HepG2 (cell line): Measurements from ENCODE around the gene CLEC10A. TPM values are rescaled to one million over a fixed set of nuclear protein-coding genes. Genes with fewer than 3 reads are reported as not detected.

Source experiments
- CHD2 ChIP-seq: IDR thresholded peaks from 2 replicates; pipeline ENCODE4 v1.6.1; 2011; ENCODE audit warnings: low read depth, low read length, improper control_type of control experiment
- ELF1 ChIP-seq: sonication (generic); formaldehyde crosslinking; IDR thresholded peaks from 2 replicates; pipeline ENCODE4 v1.4.0; 2020; ENCODE audit warnings: missing genetic modification reagents
- GATA4 ChIP-seq: sonication (generic); IDR thresholded peaks from 2 replicates; pipeline ENCODE4 v1.6.1; 2016; ENCODE audit warnings: antibody characterized with exemption, low read depth, borderline replicate concordance
- GPBP1L1 ChIP-seq: sonication (generic); formaldehyde crosslinking; IDR thresholded peaks from 2 replicates; pipeline ENCODE4 v1.5.0; 2020; ENCODE audit warnings: mild to moderate bottlenecking, missing genetic modification reagents
- HNRNPK ChIP-seq: fragments of 200-400 bp; formaldehyde crosslinking; IDR thresholded peaks from 2 replicates; pipeline ENCODE4 v1.6.1; 2018; ENCODE audit warnings: low read length, low read depth, moderate library complexity, mild to moderate bottlenecking; ENCODE audit not compliant: poor library complexity, severe bottlenecking
- KIAA2018 ChIP-seq: sonication (generic); formaldehyde crosslinking; IDR thresholded peaks from 2 replicates; pipeline ENCODE4 v1.5.0; 2020; ENCODE audit warnings: mild to moderate bottlenecking, missing genetic modification reagents, borderline replicate concordance
- MXD1 ChIP-seq: sonication (generic); formaldehyde crosslinking; IDR thresholded peaks from 2 replicates; pipeline ENCODE4 v1.4.0; 2020; ENCODE audit warnings: mild to moderate bottlenecking, missing genetic modification reagents
- POGK ChIP-seq: sonication (generic); formaldehyde crosslinking; conservative IDR thresholded peaks from 2 replicates; pipeline ENCODE4 v1.8.0; 2022; ENCODE audit warnings: mild to moderate bottlenecking, moderate library complexity, missing genetic modification reagents
- REPIN1 ChIP-seq: sonication (generic); formaldehyde crosslinking; IDR thresholded peaks from 2 replicates; pipeline ENCODE4 v1.8.0; 2022; ENCODE audit warnings: missing genetic modification reagents, low read depth, mild to moderate bottlenecking, borderline replicate concordance
- RFX5 ChIP-seq: IDR thresholded peaks from 2 replicates; pipeline ENCODE4 v1.6.1; 2011; ENCODE audit warnings: low read depth, low read length, improper control_type of control experiment
- SIX4 ChIP-seq: sonication (generic); formaldehyde crosslinking; IDR thresholded peaks from 2 replicates; pipeline ENCODE4 v1.4.0; 2020; ENCODE audit warnings: missing genetic modification reagents
- TGIF2 ChIP-seq: IDR thresholded peaks from 2 replicates; pipeline ENCODE4 v1.6.1; 2016; ENCODE audit warnings: control low read depth, missing compliant biosample characterization
- ZBTB43 ChIP-seq: sonication (generic); formaldehyde crosslinking; conservative IDR thresholded peaks from 2 replicates; pipeline ENCODE4 v1.4.0; 2020; ENCODE audit warnings: missing genetic modification reagents
- ZNF337 ChIP-seq: sonication (generic); formaldehyde crosslinking; IDR thresholded peaks from 2 replicates; pipeline ENCODE4 v1.5.1; 2020; ENCODE audit warnings: missing genetic modification reagents, low read depth, mild to moderate bottlenecking, borderline replicate concordance
- ZNF644 ChIP-seq: IDR thresholded peaks from 2 replicates; pipeline ENCODE4 v1.6.1; 2016; ENCODE audit warnings: low read depth
- polyA plus RNA-seq, 8 experiments: library from polyadenylated mRNA; depleted of rRNA in 3 of 8; stranded (reverse) in 7 of 8; unstranded in 1 of 8; fragments of >200 nt; fragmentation: Illumina TruSeq in 4 of 8; extraction: Trizol in 4 of 8; gene quantifications; 2 replicates each; pipeline versions ENCODE4 v1.2.1 to v1.2.3, GENCODE V29; 2011 to 2016; ENCODE audit warnings: low read depth in 4 of 8, missing spikeins in 1 of 8, mixed read lengths in 1 of 8; ENCODE audit not compliant: insufficient read depth in 1 of 8
- total RNA-seq, 5 experiments: library from RNA; depleted of rRNA; stranded (reverse); fragments of >200 nt; fragmentation: Illumina TruSeq; extraction: Trizol; gene quantifications; 2 replicates each; pipeline ENCODE4 v1.2.3, GENCODE V29; 2016; ENCODE audit warnings: low read depth in 1 of 5

CLEC10A gene
- total and polyA plus RNA-seq, 2 of the 13 experiments (the other 11 are each of a cell fraction or from before 2014, with no cell fraction given) = 0.33 TPM; not detected in 1

- TF ChIP-seq KIAA2018 (no peak), MXD1 (CRISPR knock-in tag) (no peak; the same call in 1 of the 2 replicates), POGK (CRISPR knock-in tag) (no peak; the same call in 1 of the 2 replicates), ZNF337 (CRISPR knock-in tag) (no peak), GATA4 (peak; percentile 70; the same call in 1 of the 2 replicates), ELF1 (CRISPR knock-in tag) (peak; percentile 73), RFX5 (no peak), ZBTB43 (CRISPR knock-in tag) (no peak), REPIN1 (0 out of 2 replicates have a peak, but pooled peaks have one; percentile 39), HNRNPK (no peak), GPBP1L1 (CRISPR knock-in tag) (no peak), SIX4 (CRISPR knock-in tag) (no peak), TGIF2 (CRISPR knock-in tag) (no peak), ZNF644 (CRISPR knock-in tag) (no peak), CHD2 (no peak)
Measured at GRCh38 chr17:7035591-7036368, 44.3 kb downstream of the CLEC10A start, which contains the start of gene SLC16A13 (continued).
